H9 (cell line): ENCODE measurements around the gene RHOD. TPM values are rescaled to one million over a fixed set of nuclear protein-coding genes. Genes with fewer than 3 reads are reported as not detected.

Experiments
- DNase-seq: peaks from one replicate; pipeline ENCODE4 v3.0.0-alpha.2; 2017
- H2AFZ ChIP-seq: one replicate; pipeline ENCODE4 v1.6.1; 2013; ENCODE audit warnings: mild to moderate bottlenecking, low read length, control low read depth, moderate library complexity
- H2AK5ac ChIP-seq: 2 replicates; pipeline ENCODE4 v1.6.1; 2013; ENCODE audit warnings: low read length, control low read depth, mixed read lengths; ENCODE audit not compliant: insufficient read length
- H2BK120ac ChIP-seq: one replicate; pipeline ENCODE4 v1.6.1; 2013; ENCODE audit warnings: low read depth, mild to moderate bottlenecking, low read length, control low read depth, inconsistent platforms; ENCODE audit not compliant: poor library complexity, severe bottlenecking
- H2BK12ac ChIP-seq: 2 replicates; pipeline ENCODE4 v1.6.1; 2013; ENCODE audit warnings: low read length, control low read depth, mixed read lengths, low read depth; ENCODE audit not compliant: insufficient read length
- H2BK15ac ChIP-seq: 2 replicates; pipeline ENCODE4 v1.6.1; 2013; ENCODE audit warnings: low read depth, low read length, control low read depth
- H2BK20ac ChIP-seq: one replicate; pipeline ENCODE4 v1.6.1; 2013; ENCODE audit warnings: low read depth, mild to moderate bottlenecking, low read length, control low read depth, inconsistent platforms; ENCODE audit not compliant: poor library complexity, severe bottlenecking
- H2BK5ac ChIP-seq: 2 replicates; pipeline ENCODE4 v1.6.1; 2013; ENCODE audit warnings: low read length, control low read depth, mixed read lengths; ENCODE audit not compliant: insufficient read length
- H3K14ac ChIP-seq: 2 replicates; pipeline ENCODE4 v1.6.1; 2013; ENCODE audit warnings: low read length, control low read depth; ENCODE audit not compliant: insufficient read depth
- H3K18ac ChIP-seq: 2 replicates; pipeline ENCODE4 v1.6.1; 2013; ENCODE audit warnings: low read depth, mild to moderate bottlenecking, mixed read lengths, low read length, control low read depth; ENCODE audit not compliant: insufficient read length
- H3K23ac ChIP-seq: 2 replicates; pipeline ENCODE4 v1.6.1; 2013; ENCODE audit warnings: low read length, control low read depth, mixed read lengths, low read depth; ENCODE audit not compliant: insufficient read length
- H3K23me2 ChIP-seq: 2 replicates; pipeline ENCODE4 v1.6.1; 2013; ENCODE audit warnings: low read depth, mild to moderate bottlenecking, mixed read lengths, low read length, control low read depth; ENCODE audit not compliant: insufficient read length, poor library complexity, severe bottlenecking
- H3K27ac ChIP-seq: 2 replicates; pipeline ENCODE4 v1.5.1; 2013; ENCODE audit warnings: low read length, control low read depth, mixed read lengths, low read depth; ENCODE audit not compliant: insufficient read length
- H3K27me3 ChIP-seq: 2 replicates; pipeline ENCODE4 v1.6.1; 2013; ENCODE audit warnings: low read length, control low read depth, inconsistent platforms; ENCODE audit not compliant: insufficient read depth
- H3K4ac ChIP-seq: 2 replicates; pipeline ENCODE4 v1.6.1; 2013; ENCODE audit warnings: low read depth, mild to moderate bottlenecking, control low read depth, inconsistent platforms, low read length, moderate library complexity
- H3K4me1 ChIP-seq: 2 replicates; pipeline ENCODE4 v1.6.1; 2013; ENCODE audit warnings: low read length, control low read depth, inconsistent platforms; ENCODE audit not compliant: insufficient read depth
- H3K4me2 ChIP-seq: 2 replicates; pipeline ENCODE4 v1.6.1; 2013; ENCODE audit warnings: low read length, control low read depth, mixed read lengths; ENCODE audit not compliant: insufficient read length, insufficient read depth
- H3K56ac ChIP-seq: 2 replicates; pipeline ENCODE4 v1.6.1; 2013; ENCODE audit warnings: low read depth, mild to moderate bottlenecking, mixed read lengths, low read length, control low read depth; ENCODE audit not compliant: insufficient read length
- H3K79me1 ChIP-seq: 2 replicates; pipeline ENCODE4 v1.6.1; 2013; ENCODE audit warnings: low read depth, mild to moderate bottlenecking, moderate library complexity, low read length, control low read depth, inconsistent platforms; ENCODE audit not compliant: insufficient read depth, poor library complexity, severe bottlenecking
- H3K79me2 ChIP-seq: 2 replicates; pipeline ENCODE4 v1.6.1; 2013; ENCODE audit warnings: low read length, control low read depth, inconsistent platforms; ENCODE audit not compliant: insufficient read depth
- H3K9ac ChIP-seq: 2 replicates; pipeline ENCODE4 v1.6.1; 2013; ENCODE audit warnings: low read length, control low read depth, mixed read lengths; ENCODE audit not compliant: insufficient read length; ENCODE audit errors: extremely low read depth
- H3K9me3 ChIP-seq: one replicate; pipeline ENCODE4 v1.6.1; 2013; ENCODE audit warnings: low read depth, low read length, inconsistent platforms; ENCODE audit not compliant: control insufficient read depth
- H3T11ph ChIP-seq: one replicate; pipeline ENCODE4 v1.6.1; 2013; ENCODE audit warnings: mild to moderate bottlenecking, low read length, control low read depth, inconsistent platforms
- H4K20me1 ChIP-seq: one replicate; pipeline ENCODE4 v1.6.1; 2013; ENCODE audit not compliant: control insufficient read depth, insufficient read length, insufficient read depth
- H4K5ac ChIP-seq: 2 replicates; pipeline ENCODE4 v1.6.1; 2013; ENCODE audit warnings: low read depth, mild to moderate bottlenecking, mixed read lengths, low read length, control low read depth; ENCODE audit not compliant: insufficient read length
- H4K8ac ChIP-seq: replicated peaks from 2 replicates; pipeline ENCODE4 v1.6.1; 2013; ENCODE audit warnings: low read length, control low read depth, mixed read lengths, low read depth; ENCODE audit not compliant: insufficient read length
- H4K91ac ChIP-seq: 2 replicates; pipeline ENCODE4 v1.6.1; 2013; ENCODE audit warnings: low read depth, mild to moderate bottlenecking, moderate library complexity, mixed read lengths, low read length, control low read depth; ENCODE audit not compliant: insufficient read length
- H3K27ac Mint-ChIP-seq, 3 experiments: 2 replicates in 2 of 3; 3 replicates in 1 of 3; pipeline ENCODE4 v1.8.0; 2020 to 2021; ENCODE audit warnings: mixed read lengths in 3 of 3, mild to moderate bottlenecking in 1 of 3, moderate library complexity in 1 of 3
- H3K27me3 Mint-ChIP-seq: 2 replicates; pipeline ENCODE4 v1.8.0; 2021; ENCODE audit warnings: low read depth, mild to moderate bottlenecking, moderate library complexity, mixed read lengths
- H3K36me3 Mint-ChIP-seq, 3 experiments: 2 replicates in 2 of 3; 3 replicates in 1 of 3; pipeline ENCODE4 v1.8.0; 2020 to 2021; ENCODE audit warnings: low read depth in 3 of 3, mixed read lengths in 3 of 3; ENCODE audit not compliant: insufficient read depth in 1 of 3
- H3K4me1 Mint-ChIP-seq, 2 experiments: 2 replicates each; pipeline ENCODE4 v1.8.0; 2020; ENCODE audit warnings: mixed read lengths in 2 of 2
- H3K4me3 Mint-ChIP-seq, 2 experiments: 2 replicates in 1 of 2; 3 replicates in 1 of 2; pipeline ENCODE4 v1.8.0; 2020 to 2021; ENCODE audit warnings: mild to moderate bottlenecking in 2 of 2, mixed read lengths in 2 of 2, moderate library complexity in 1 of 2
- H3K9me3 Mint-ChIP-seq, 2 experiments: 2 replicates in 1 of 2; 3 replicates in 1 of 2; pipeline ENCODE4 v1.8.0; 2020; ENCODE audit warnings: mild to moderate bottlenecking in 2 of 2, mixed read lengths in 2 of 2, moderate library complexity in 1 of 2
- WGBS: extraction: QIAGEN DNeasy Blood & Tissue Kit; methylation state at CpG from one replicate; pipeline ENCODE4 v1.1.7; 2013; ENCODE audit warnings: missing lambda C conversion rate, low lambda C conversion rate, mixed read lengths; ENCODE audit not compliant: insufficient read length; ENCODE audit errors: extremely low coverage; 5-methylcytosine and 5-hydroxymethylcytosine counted together
- total RNA-seq: library from RNA; stranded (reverse); gene quantifications from 2 replicates; pipeline ENCODE4 v1.2.1, GENCODE V29; 2021
- TF ChIP-seq, protein P1 (sequence below): fragments of 200-600 bp; sonication (generic); conservative IDR thresholded peaks from 3 replicates; pipeline ENCODE4 v1.8.0; 2021; ENCODE audit warnings: antibody characterized with exemption, mild to moderate bottlenecking

The RHOD gene
- total RNA-seq, 1 experiment from 2014 or later = 14.8 TPM

DNA sequence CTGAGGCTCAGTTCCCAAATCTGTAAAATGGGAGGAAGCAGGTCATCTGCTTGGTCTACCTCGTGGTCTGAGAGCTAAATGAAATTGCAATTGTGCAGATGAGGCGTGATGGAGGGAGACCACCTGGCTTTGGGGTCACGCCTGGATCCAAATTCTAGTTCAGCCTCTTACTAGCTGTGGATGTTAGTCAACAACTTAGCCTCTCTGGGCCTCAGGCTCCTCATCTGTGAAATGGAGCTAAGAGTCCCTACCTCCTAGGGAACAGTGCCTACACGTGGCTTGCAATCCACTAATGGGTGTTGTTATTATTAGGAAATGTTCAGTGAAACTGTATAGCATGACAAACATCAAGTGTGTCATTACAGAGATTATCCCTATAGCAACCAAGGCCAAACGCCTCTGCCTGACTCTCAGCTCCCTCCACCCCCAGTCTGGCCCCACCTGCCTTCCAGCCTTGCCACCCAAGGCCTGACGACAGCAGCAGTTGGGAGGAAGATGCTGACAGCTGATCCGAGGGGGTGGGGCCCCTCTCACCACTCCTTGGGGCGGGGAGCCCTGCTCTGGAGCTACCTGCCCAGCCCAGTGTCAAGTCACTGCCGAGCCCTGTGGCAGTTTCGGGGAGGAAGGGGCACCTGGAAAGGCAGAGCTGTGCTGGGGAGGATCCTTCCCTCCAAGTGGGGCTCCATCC is 1.7 kb upstream of the RHOD start:
- no CpG with 5 or more reads among the region's 10 CpGs for WGBS
- Mint-ChIP-seq H3K4me3 (no peak overlapping the region), H3K9me3 (no peaks in the 10 kb centered on the region), H3K36me3 (no peaks in the 10 kb centered on the region), H3K4me1 (peaks cover 20 to 43% of the 10 kb centered on the region in 2 experiments), H3K27ac (peak overlapping the region in 1 of 3 experiments; percentile 44; a peak in 1 of 7 replicates), H3K27me3 (no peaks in the 10 kb centered on the region; the same call in none of the 2 replicates)
- H3K56ac ChIP-seq = no peak overlapping the region
- no peak overlapping the region for H3K4ac ChIP-seq
- no peaks in the 10 kb centered on the region for H3K27me3 ChIP-seq
- H4K8ac ChIP-seq = no peak overlapping the region
- no peak overlapping the region for H4K91ac ChIP-seq
- no peak overlapping the region for H3K4me2 ChIP-seq
- no peak overlapping the region for H3K14ac ChIP-seq
- no peaks in the 10 kb centered on the region for H3K79me1 ChIP-seq
- H3K79me2 ChIP-seq = no peaks in the 10 kb centered on the region
- no peak overlapping the region for H2BK20ac ChIP-seq
- H2BK5ac ChIP-seq = no peak overlapping the region
- no peak for DNase-seq
- no peak overlapping the region for H3K27ac ChIP-seq
- H3K18ac ChIP-seq = no peak overlapping the region
- no peak overlapping the region for H3K23ac ChIP-seq
- H2BK12ac ChIP-seq = no peak overlapping the region
- no peak overlapping the region for H3T11ph ChIP-seq
- H2BK120ac ChIP-seq = no peak overlapping the region
- H2AK5ac ChIP-seq = no peak overlapping the region
- no peaks in the 10 kb centered on the region for H3K9me3 ChIP-seq
- peaks cover 3% of the 10 kb centered on the region for H4K20me1 ChIP-seq
- peaks cover 4% of the 10 kb centered on the region for H3K23me2 ChIP-seq
- H2AFZ ChIP-seq = no peak overlapping the region
- H4K5ac ChIP-seq = no peak overlapping the region
- H3K9ac ChIP-seq = no peak overlapping the region
- no peak overlapping the region for H2BK15ac ChIP-seq
- TF ChIP-seq, protein P1, sequence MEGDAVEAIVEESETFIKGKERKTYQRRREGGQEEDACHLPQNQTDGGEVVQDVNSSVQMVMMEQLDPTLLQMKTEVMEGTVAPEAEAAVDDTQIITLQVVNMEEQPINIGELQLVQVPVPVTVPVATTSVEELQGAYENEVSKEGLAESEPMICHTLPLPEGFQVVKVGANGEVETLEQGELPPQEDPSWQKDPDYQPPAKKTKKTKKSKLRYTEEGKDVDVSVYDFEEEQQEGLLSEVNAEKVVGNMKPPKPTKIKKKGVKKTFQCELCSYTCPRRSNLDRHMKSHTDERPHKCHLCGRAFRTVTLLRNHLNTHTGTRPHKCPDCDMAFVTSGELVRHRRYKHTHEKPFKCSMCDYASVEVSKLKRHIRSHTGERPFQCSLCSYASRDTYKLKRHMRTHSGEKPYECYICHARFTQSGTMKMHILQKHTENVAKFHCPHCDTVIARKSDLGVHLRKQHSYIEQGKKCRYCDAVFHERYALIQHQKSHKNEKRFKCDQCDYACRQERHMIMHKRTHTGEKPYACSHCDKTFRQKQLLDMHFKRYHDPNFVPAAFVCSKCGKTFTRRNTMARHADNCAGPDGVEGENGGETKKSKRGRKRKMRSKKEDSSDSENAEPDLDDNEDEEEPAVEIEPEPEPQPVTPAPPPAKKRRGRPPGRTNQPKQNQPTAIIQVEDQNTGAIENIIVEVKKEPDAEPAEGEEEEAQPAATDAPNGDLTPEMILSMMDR = no peak
- H3K4me1 ChIP-seq = no peaks in the 10 kb centered on the region; the same call in 1 of the 2 replicates
